ENCODE measurements around the gene RPAP2. TPM values are rescaled to one million over a fixed set of nuclear protein-coding genes. Genes with fewer than 3 reads are reported as not detected.

Gene RPAP2
- total RNA-seq, 1 experiment from 2014 or later: 38.1 TPM

- in situ Hi-C loops (cut with HindIII; ENCODE audit: low sequenced_read_pairs): no loop called here
- no peak for DNase-seq (ENCODE audit: low spot score)
Observed at GRCh38 chr1:92439291-92439690, 140.4 kb downstream of the RPAP2 start.

- in situ Hi-C loops (cut with HindIII; ENCODE audit: low sequenced_read_pairs): no loop called here
- no peak for DNase-seq (ENCODE audit: low spot score)
Observed at GRCh38 chr1:92441316-92441696, 142.4 kb downstream of the RPAP2 start.

- DNase-seq (ENCODE audit: low spot score): no peak
- in situ Hi-C loops (cut with HindIII; ENCODE audit: low sequenced_read_pairs): no loop called here
Observed at GRCh38 chr1:92441697-92442342, 143.0 kb downstream of the RPAP2 start.

- in situ Hi-C loops (cut with HindIII; ENCODE audit: low sequenced_read_pairs): no loop called here
- DNase-seq (ENCODE audit: low spot score): no peak
Observed at GRCh38 chr1:92442351-92442750, 143.5 kb downstream of the RPAP2 start.

GRCh38 chr1:92443893-92444292, 145.0 kb downstream of the RPAP2 start:
- no peak for DNase-seq (ENCODE audit: low spot score)
- in situ Hi-C loops (cut with HindIII; ENCODE audit: low sequenced_read_pairs): no loop called here

- in situ Hi-C loops (cut with HindIII; ENCODE audit: low sequenced_read_pairs): no loop called here
- DNase-seq (ENCODE audit: low spot score): no peak
Observed at GRCh38 chr1:92444351-92444750, 145.5 kb downstream of the RPAP2 start.

- in situ Hi-C loops (cut with HindIII; ENCODE audit: low sequenced_read_pairs): no loop called here
- DNase-seq (ENCODE audit: low spot score): no peak
Observed at GRCh38 chr1:92445865-92446264, 147.0 kb downstream of the RPAP2 start.

- in situ Hi-C loops (cut with HindIII; ENCODE audit: low sequenced_read_pairs): no loop called here
- no peak for DNase-seq (ENCODE audit: low spot score)
Observed at GRCh38 chr1:92446546-92446945, 147.7 kb downstream of the RPAP2 start.

- no peak for DNase-seq (ENCODE audit: low spot score)
- in situ Hi-C loops (cut with HindIII; ENCODE audit: low sequenced_read_pairs): no loop called here
Observed at GRCh38 chr1:92447033-92447681, 148.3 kb downstream of the RPAP2 start.

GRCh38 chr1:92447976-92448375, 149.1 kb downstream of the RPAP2 start:
- in situ Hi-C loops (cut with HindIII; ENCODE audit: low sequenced_read_pairs): no loop called here
- DNase-seq (ENCODE audit: low spot score): no peak

Other genes starting within 250 kb of the RPAP2 start
- 0.55 and 0.88 TPM in 2 replicates for gene SETSIP, start 223.6 kb upstream of the RPAP2 start, total RNA-seq (2014; rRNA removed; shearing (Covaris generic))
- 2.9 and 8.0 TPM in 2 replicates for gene BTBD8, start 218.7 kb upstream of the RPAP2 start, total RNA-seq (2014; rRNA removed; shearing (Covaris generic))
- gene C1orf146, start 81.1 kb upstream of the RPAP2 start, total RNA-seq (2014; rRNA removed; shearing (Covaris generic)): not detected in 2 replicates
- 35.2 and 39.2 TPM in 2 replicates for gene GLMN, start 72 bp upstream of the RPAP2 start, total RNA-seq (2014; rRNA removed; shearing (Covaris generic))
- gene GFI1, start 187.9 kb downstream of the RPAP2 start, total RNA-seq (2014; rRNA removed; shearing (Covaris generic)): 0.31 and 1.6 TPM in 2 replicates

Data from G401 (cell line).